Sigmoid colon (tissue), 7 donors: ENCODE data around the gene VPS13A. TPM values are rescaled to one million over a fixed set of nuclear protein-coding genes. Genes with fewer than 3 reads are reported as not detected.

Source experiments
- DNase-seq: peaks from one replicate; pipeline ENCODE4 v3.0.0-alpha.2; 2019
- H3K27ac ChIP-seq, 4 donors: fragments of 200-600 bp; sonication (generic); one replicate each; pipeline ENCODE4 v1.5.1; 2016 to 2019; ENCODE audit warnings: mild to moderate bottlenecking in 1 of 4
- H3K27me3 ChIP-seq, 3 donors: fragments of 200-600 bp; sonication (generic); one replicate each; pipeline ENCODE4 v1.5.1; 2019; ENCODE audit warnings: mild to moderate bottlenecking in 1 of 3
- H3K36me3 ChIP-seq, 4 donors: fragments of 200-600 bp; sonication (generic); one replicate each; pipeline ENCODE4 v1.5.1; 2016 to 2019
- H3K4me1 ChIP-seq, 4 donors: fragments of 200-600 bp; sonication (generic); one replicate each; pipeline ENCODE4 v1.5.1; 2017 to 2019
- H3K4me3 ChIP-seq, 4 donors: fragments of 200-600 bp; sonication (generic); one replicate each; pipeline ENCODE4 v1.5.1; 2017 to 2019; ENCODE audit warnings: mild to moderate bottlenecking in 2 of 4, moderate library complexity in 1 of 4
- H3K9me3 ChIP-seq, 4 donors: fragments of 200-600 bp in 3 of 4; sonication (generic) in 3 of 4; one replicate each; pipeline versions ENCODE4 v1.5.1 to v1.6.1; 2013 to 2019
- CTCF ChIP-seq, 4 experiments: fragments of 450-650 bp in 3 of 4; fragments of 200-600 bp in 1 of 4; IDR thresholded peaks; one replicate each; pipeline ENCODE4 v1.5.1; 2016 to 2019; ENCODE audit warnings: antibody characterized with exemption in 4 of 4, mild to moderate bottlenecking in 3 of 4, moderate library complexity in 2 of 4
- EP300 ChIP-seq, 4 donors: sonication (generic); formaldehyde crosslinking; IDR thresholded peaks; one replicate each; pipeline ENCODE4 v1.6.1; 2017; ENCODE audit warnings: antibody characterized with exemption in 4 of 4
- POLR2A ChIP-seq, 2 donors: fragments of 450-650 bp; IDR thresholded peaks; one replicate each; pipeline ENCODE4 v1.6.1; 2016; ENCODE audit warnings: antibody characterized with exemption in 2 of 2, mild to moderate bottlenecking in 2 of 2, moderate library complexity in 2 of 2
- POLR2AphosphoS5 ChIP-seq, 4 donors: sonication (generic); formaldehyde crosslinking; IDR thresholded peaks; one replicate each; pipeline ENCODE4 v1.6.1; 2017; ENCODE audit warnings: antibody characterized with exemption in 4 of 4
- WGBS, 2 donors: extraction: QIAGEN DNeasy Blood & Tissue Kit; methylation state at CpG; one replicate each; pipeline ENCODE4 v1.1.7; 2013; 5-methylcytosine and 5-hydroxymethylcytosine counted together
- intact Hi-C: fragments of 100-400 bp; cut with DNase I; formaldehyde crosslinking; loops from one replicate; pipeline ENCODE4 v1.15.1; 2023
- polyA plus RNA-seq, 3 donors: library from polyadenylated mRNA; stranded (reverse); fragments of 200-250 nt; gene quantifications; one replicate each; pipeline ENCODE4 v1.2.3, GENCODE V29; 2013
- total RNA-seq, 4 donors: library from RNA; depleted of rRNA; stranded (reverse); fragments of >200 nt; gene quantifications; one replicate each; pipeline ENCODE4 v1.1.0, GENCODE V29; 2016
- donor health status: healthy with polysubstance abuse.
- donor health status: Bipolar disorder and iron deficiency.
- donor health status: healthy.

The VPS13A gene
- total and polyA plus RNA-seq, 7 donors: 3.2 to 71.5 (median 32.6) TPM

- DNase-seq: no peak
- no peak overlapping the region for H3K4me3 ChIP-seq
- H3K4me1 ChIP-seq: peaks cover 0 to 12% (median 7%) of the 10 kb centered on the region in 4 donors
- intact Hi-C loops: loop anchor here (5.0 kb wide), 1 partner anchor 41 kb away; the partner anchor contains the start of gene VPS13A
- no peaks in the 10 kb centered on the region for H3K9me3 ChIP-seq
- no peak for TF ChIP-seq POLR2AphosphoS5 (IDR thresholded peaks at IDR 0.05)
- TF ChIP-seq CTCF (IDR thresholded peaks at IDR 0.05): no peak
- TF ChIP-seq EP300 (IDR thresholded peaks at IDR 0.05): no peak
- no peak for TF ChIP-seq POLR2A (IDR thresholded peaks at IDR 0.05)
- WGBS, 2 donors: 77 to 94% methylated on average over 3 of the region's 3 CpGs
- H3K36me3 ChIP-seq: peaks cover 0 to 21% (median 0%) of the 10 kb centered on the region in 4 donors
- peak overlapping the region in 3 of 4 donors; percentile 3 to 70 (median 53) for H3K27ac ChIP-seq
- no peaks in the 10 kb centered on the region for H3K27me3 ChIP-seq
These were observed 41.3 kb downstream of the VPS13A start for GRCh38 chr9:77218612-77219011.

- Histone ChIP-seq H3K27ac (no peak overlapping the region), H3K4me1 (peaks cover 0 to 12% (median 7%) of the 10 kb centered on the region in 4 donors), H3K27me3 (no peaks in the 10 kb centered on the region), H3K9me3 (no peaks in the 10 kb centered on the region), H3K36me3 (peaks cover 0 to 21% (median 4%) of the 10 kb centered on the region in 4 donors), H3K4me3 (no peak overlapping the region)
- no peak for DNase-seq
- 94 to 95% methylated on average over 3 of the region's 3 CpGs for WGBS, 2 donors
- intact Hi-C loops: no loop called here
- no peak for TF ChIP-seq POLR2AphosphoS5 (IDR thresholded peaks at IDR 0.05)
- TF ChIP-seq POLR2A (IDR thresholded peaks at IDR 0.05): no peak
- no peak for TF ChIP-seq CTCF (IDR thresholded peaks at IDR 0.05)
- no peak for TF ChIP-seq EP300 (IDR thresholded peaks at IDR 0.05)
These were observed 44.1 kb downstream of the VPS13A start for GRCh38 chr9:77221431-77221830.

- no peaks in the 10 kb centered on the region for H3K9me3 ChIP-seq
- TF ChIP-seq CTCF (IDR thresholded peaks at IDR 0.05) (no peak), EP300 (IDR thresholded peaks at IDR 0.05) (no peak), POLR2A (IDR thresholded peaks at IDR 0.05) (no peak), POLR2AphosphoS5 (IDR thresholded peaks at IDR 0.05) (no peak)
- H3K27ac ChIP-seq: no peak overlapping the region
- DNase-seq: no peak
- no peak overlapping the region for H3K4me3 ChIP-seq
- intact Hi-C loops: no loop called here
- peaks cover 0 to 53% (median 18%) of the 10 kb centered on the region in 4 donors for H3K36me3 ChIP-seq
- no peaks in the 10 kb centered on the region for H3K4me1 ChIP-seq
- 80 to 87% methylated on average over 5 of the region's 5 CpGs for WGBS, 2 donors
- H3K27me3 ChIP-seq: no peaks in the 10 kb centered on the region
These were observed 47.5 kb downstream of the VPS13A start for GRCh38 chr9:77224746-77225312.

- no peak for DNase-seq
- WGBS, 2 donors: 84 to 87% methylated on average over 5 of the region's 5 CpGs
- TF ChIP-seq EP300 (IDR thresholded peaks at IDR 0.05): no peak
- no peak for TF ChIP-seq POLR2AphosphoS5 (IDR thresholded peaks at IDR 0.05)
These were observed 59.4 kb downstream of the VPS13A start for GRCh38 chr9:77236693-77237092.

GRCh38 chr9:77237896-77238295, 60.6 kb downstream of the VPS13A start:
- WGBS, 2 donors: 96 to 98% methylated on average over 2 of the region's 2 CpGs
- no peaks in the 10 kb centered on the region for H3K9me3 ChIP-seq
- H3K27ac ChIP-seq: no peak overlapping the region
- H3K27me3 ChIP-seq: no peaks in the 10 kb centered on the region
- DNase-seq: no peak
- intact Hi-C loops: no loop called here
- peaks cover 0 to 17% (median 0%) of the 10 kb centered on the region in 4 donors for H3K36me3 ChIP-seq
- no peak overlapping the region for H3K4me3 ChIP-seq
- H3K4me1 ChIP-seq: no peaks in the 10 kb centered on the region
- no peak for TF ChIP-seq POLR2A (IDR thresholded peaks at IDR 0.05)
- TF ChIP-seq CTCF (IDR thresholded peaks at IDR 0.05): no peak
- TF ChIP-seq EP300 (IDR thresholded peaks at IDR 0.05): no peak
- TF ChIP-seq POLR2AphosphoS5 (IDR thresholded peaks at IDR 0.05): no peak

More at GRCh38 chr9:77236693-77237092, 59.4 kb downstream of the VPS13A start:
- Histone ChIP-seq H3K27ac (no peak overlapping the region), H3K27me3 (no peaks in the 10 kb centered on the region), H3K4me3 (no peak overlapping the region), H3K36me3 (peaks cover 0 to 19% (median 0%) of the 10 kb centered on the region in 4 donors), H3K9me3 (no peaks in the 10 kb centered on the region), H3K4me1 (no peaks in the 10 kb centered on the region)
- intact Hi-C loops: no loop called here
